HepG2 (cell line): Measurements from ENCODE around the gene LTA4H. TPM values are rescaled to one million over a fixed set of nuclear protein-coding genes. Genes with fewer than 3 reads are reported as not detected.

Source experiments
- ARID2 ChIP-seq: sonication (generic); formaldehyde crosslinking; IDR thresholded peaks from 2 replicates; pipeline ENCODE4 v1.8.1; 2022; ENCODE audit warnings: mild to moderate bottlenecking, missing genetic modification reagents, borderline replicate concordance
- CEBPG ChIP-seq: IDR thresholded peaks from 2 replicates; pipeline ENCODE4 v1.6.1; 2016
- HNF4A ChIP-seq: sonication (generic); formaldehyde crosslinking; IDR thresholded peaks from 2 replicates; pipeline ENCODE4 v1.4.0; 2020; ENCODE audit warnings: missing genetic modification reagents
- NR1H2 ChIP-seq: sonication (generic); formaldehyde crosslinking; IDR thresholded peaks from 2 replicates; pipeline ENCODE4 v1.8.1; 2022; ENCODE audit warnings: low read depth, missing genetic modification reagents, borderline replicate concordance
- SIX1 ChIP-seq: sonication (generic); formaldehyde crosslinking; IDR thresholded peaks from 2 replicates; pipeline ENCODE4 v1.4.0; 2020; ENCODE audit warnings: missing genetic modification reagents, borderline replicate concordance
- SNRNP70 ChIP-seq: fragments of 200-400 bp; formaldehyde crosslinking; IDR thresholded peaks from 2 replicates; pipeline ENCODE4 v1.6.1; 2017; ENCODE audit warnings: mild to moderate bottlenecking, low read depth, low read length, moderate library complexity
- SP2 ChIP-seq: sonication (generic); formaldehyde crosslinking; IDR thresholded peaks from 2 replicates; pipeline ENCODE4 v1.5.1; 2020; ENCODE audit warnings: mild to moderate bottlenecking, missing genetic modification reagents
- TEAD3 ChIP-seq: optimal IDR thresholded peaks from 2 replicates; pipeline ENCODE3; 2016; ENCODE audit warnings: borderline replicate concordance
- ZMYM4 ChIP-seq: sonication (generic); formaldehyde crosslinking; IDR thresholded peaks from 2 replicates; pipeline ENCODE4 v1.8.1; 2023; ENCODE audit warnings: mild to moderate bottlenecking, missing genetic modification reagents
- ZNF589 ChIP-seq: sonication (generic); formaldehyde crosslinking; conservative IDR thresholded peaks from 2 replicates; pipeline ENCODE4 v1.8.0; 2022; ENCODE audit warnings: mild to moderate bottlenecking, moderate library complexity, missing genetic modification reagents
- ZNF614 ChIP-seq: IDR thresholded peaks from 2 replicates; pipeline ENCODE4 v1.6.1; 2018; ENCODE audit warnings: missing biosample characterization, missing genetic modification reagents, inconsistent platforms, borderline replicate concordance
- polyA plus RNA-seq, 8 experiments: library from polyadenylated mRNA; depleted of rRNA in 3 of 8; stranded (reverse) in 7 of 8; unstranded in 1 of 8; fragments of >200 nt; fragmentation: Illumina TruSeq in 4 of 8; extraction: Trizol in 4 of 8; gene quantifications; 2 replicates each; pipeline versions ENCODE4 v1.2.1 to v1.2.3, GENCODE V29; 2011 to 2016; ENCODE audit warnings: low read depth in 4 of 8, missing spikeins in 1 of 8, mixed read lengths in 1 of 8; ENCODE audit not compliant: insufficient read depth in 1 of 8
- total RNA-seq, 5 experiments: library from RNA; depleted of rRNA; stranded (reverse); fragments of >200 nt; fragmentation: Illumina TruSeq; extraction: Trizol; gene quantifications; 2 replicates each; pipeline ENCODE4 v1.2.3, GENCODE V29; 2016; ENCODE audit warnings: low read depth in 1 of 5
- TF ChIP-seq, protein P1 (sequence below): sonication (generic); formaldehyde crosslinking; conservative IDR thresholded peaks from 2 replicates; pipeline ENCODE4 v1.4.0; 2020; ENCODE audit warnings: mild to moderate bottlenecking, missing genetic modification reagents, moderate library complexity
- TF ChIP-seq, protein P2 (sequence below): IDR thresholded peaks from 2 replicates; pipeline ENCODE4 v1.6.1; 2016; ENCODE audit warnings: mild to moderate bottlenecking
- TF ChIP-seq, protein P3 (sequence below): sonication (generic); formaldehyde crosslinking; IDR thresholded peaks from 2 replicates; pipeline ENCODE4 v1.4.0; 2020; ENCODE audit warnings: missing genetic modification reagents, mild to moderate bottlenecking, borderline replicate concordance
- TF ChIP-seq, protein P4 (sequence below): sonication (generic); formaldehyde crosslinking; conservative IDR thresholded peaks from 2 replicates; pipeline ENCODE4 v1.8.1; 2023; ENCODE audit warnings: missing genetic modification reagents
- TF ChIP-seq, protein P5 (sequence below): fragments of 450-650 bp; IDR thresholded peaks from 2 replicates; pipeline ENCODE4 v1.6.1; 2017
- TF ChIP-seq, protein P6 (sequence below): sonication (generic); formaldehyde crosslinking; IDR thresholded peaks from 2 replicates; pipeline ENCODE4 v1.5.1; 2020; ENCODE audit warnings: mild to moderate bottlenecking, missing genetic modification reagents

The LTA4H gene
- total and polyA plus RNA-seq, 2 of the 13 experiments (the other 11 are each of a cell fraction or from before 2014, with no cell fraction given): 87.5 to 90.4 TPM

DNA sequence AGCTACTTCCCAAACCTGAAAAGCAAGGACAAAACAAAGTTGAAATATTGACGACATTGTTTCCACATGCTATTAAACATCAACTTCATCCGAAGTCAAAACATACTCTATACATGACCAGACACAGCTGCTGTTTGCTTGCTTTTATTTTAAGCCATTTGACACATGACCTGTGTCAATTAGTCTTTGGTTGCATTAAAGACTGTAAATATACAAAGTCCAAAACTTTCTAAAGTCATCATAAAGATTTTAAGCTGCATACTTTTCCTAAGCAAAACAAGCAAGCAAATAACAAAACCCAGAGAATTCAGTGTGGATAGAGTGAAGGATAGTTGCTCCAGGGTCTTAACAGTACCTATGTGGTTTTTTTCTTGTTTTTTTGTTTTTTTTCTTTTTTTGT lies 61.0 kb downstream of the LTA4H start (continued):
- TF ChIP-seq, protein P1, sequence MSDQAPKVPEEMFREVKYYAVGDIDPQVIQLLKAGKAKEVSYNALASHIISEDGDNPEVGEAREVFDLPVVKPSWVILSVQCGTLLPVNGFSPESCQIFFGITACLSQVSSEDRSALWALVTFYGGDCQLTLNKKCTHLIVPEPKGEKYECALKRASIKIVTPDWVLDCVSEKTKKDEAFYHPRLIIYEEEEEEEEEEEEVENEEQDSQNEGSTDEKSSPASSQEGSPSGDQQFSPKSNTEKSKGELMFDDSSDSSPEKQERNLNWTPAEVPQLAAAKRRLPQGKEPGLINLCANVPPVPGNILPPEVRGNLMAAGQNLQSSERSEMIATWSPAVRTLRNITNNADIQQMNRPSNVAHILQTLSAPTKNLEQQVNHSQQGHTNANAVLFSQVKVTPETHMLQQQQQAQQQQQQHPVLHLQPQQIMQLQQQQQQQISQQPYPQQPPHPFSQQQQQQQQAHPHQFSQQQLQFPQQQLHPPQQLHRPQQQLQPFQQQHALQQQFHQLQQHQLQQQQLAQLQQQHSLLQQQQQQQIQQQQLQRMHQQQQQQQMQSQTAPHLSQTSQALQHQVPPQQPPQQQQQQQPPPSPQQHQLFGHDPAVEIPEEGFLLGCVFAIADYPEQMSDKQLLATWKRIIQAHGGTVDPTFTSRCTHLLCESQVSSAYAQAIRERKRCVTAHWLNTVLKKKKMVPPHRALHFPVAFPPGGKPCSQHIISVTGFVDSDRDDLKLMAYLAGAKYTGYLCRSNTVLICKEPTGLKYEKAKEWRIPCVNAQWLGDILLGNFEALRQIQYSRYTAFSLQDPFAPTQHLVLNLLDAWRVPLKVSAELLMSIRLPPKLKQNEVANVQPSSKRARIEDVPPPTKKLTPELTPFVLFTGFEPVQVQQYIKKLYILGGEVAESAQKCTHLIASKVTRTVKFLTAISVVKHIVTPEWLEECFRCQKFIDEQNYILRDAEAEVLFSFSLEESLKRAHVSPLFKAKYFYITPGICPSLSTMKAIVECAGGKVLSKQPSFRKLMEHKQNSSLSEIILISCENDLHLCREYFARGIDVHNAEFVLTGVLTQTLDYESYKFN (CRISPR knock-in tag): peak; percentile 99
- no peak for TF ChIP-seq SP2 (CRISPR knock-in tag)
- peak; percentile 86 for TF ChIP-seq ZNF614 (CRISPR knock-in tag)
- peak; percentile 75 for TF ChIP-seq CEBPG (CRISPR knock-in tag)
- TF ChIP-seq, protein P2, sequence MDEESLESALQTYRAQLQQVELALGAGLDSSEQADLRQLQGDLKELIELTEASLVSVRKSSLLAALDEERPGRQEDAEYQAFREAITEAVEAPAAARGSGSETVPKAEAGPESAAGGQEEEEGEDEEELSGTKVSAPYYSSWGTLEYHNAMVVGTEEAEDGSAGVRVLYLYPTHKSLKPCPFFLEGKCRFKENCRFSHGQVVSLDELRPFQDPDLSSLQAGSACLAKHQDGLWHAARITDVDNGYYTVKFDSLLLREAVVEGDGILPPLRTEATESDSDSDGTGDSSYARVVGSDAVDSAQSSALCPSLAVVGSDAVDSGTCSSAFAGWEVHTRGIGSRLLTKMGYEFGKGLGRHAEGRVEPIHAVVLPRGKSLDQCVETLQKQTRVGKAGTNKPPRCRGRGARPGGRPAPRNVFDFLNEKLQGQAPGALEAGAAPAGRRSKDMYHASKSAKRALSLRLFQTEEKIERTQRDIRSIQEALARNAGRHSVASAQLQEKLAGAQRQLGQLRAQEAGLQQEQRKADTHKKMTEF (CRISPR knock-in tag): peak; percentile 95
- TF ChIP-seq, protein P3, sequence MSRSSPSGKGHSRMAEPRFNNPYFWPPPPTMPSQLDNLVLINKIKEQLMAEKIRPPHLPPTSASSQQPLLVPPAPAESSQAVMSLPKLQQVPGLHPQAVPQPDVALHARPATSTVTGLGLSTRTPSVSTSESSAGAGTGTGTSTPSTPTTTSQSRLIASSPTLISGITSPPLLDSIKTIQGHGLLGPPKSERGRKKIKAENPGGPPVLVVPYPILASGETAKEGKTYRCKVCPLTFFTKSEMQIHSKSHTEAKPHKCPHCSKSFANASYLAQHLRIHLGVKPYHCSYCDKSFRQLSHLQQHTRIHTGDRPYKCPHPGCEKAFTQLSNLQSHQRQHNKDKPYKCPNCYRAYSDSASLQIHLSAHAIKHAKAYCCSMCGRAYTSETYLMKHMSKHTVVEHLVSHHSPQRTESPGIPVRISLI (CRISPR knock-in tag): peak; percentile 77; the same call in 1 of the 2 replicates
- TF ChIP-seq ZNF589 (CRISPR knock-in tag): no peak
- TF ChIP-seq, protein P4, sequence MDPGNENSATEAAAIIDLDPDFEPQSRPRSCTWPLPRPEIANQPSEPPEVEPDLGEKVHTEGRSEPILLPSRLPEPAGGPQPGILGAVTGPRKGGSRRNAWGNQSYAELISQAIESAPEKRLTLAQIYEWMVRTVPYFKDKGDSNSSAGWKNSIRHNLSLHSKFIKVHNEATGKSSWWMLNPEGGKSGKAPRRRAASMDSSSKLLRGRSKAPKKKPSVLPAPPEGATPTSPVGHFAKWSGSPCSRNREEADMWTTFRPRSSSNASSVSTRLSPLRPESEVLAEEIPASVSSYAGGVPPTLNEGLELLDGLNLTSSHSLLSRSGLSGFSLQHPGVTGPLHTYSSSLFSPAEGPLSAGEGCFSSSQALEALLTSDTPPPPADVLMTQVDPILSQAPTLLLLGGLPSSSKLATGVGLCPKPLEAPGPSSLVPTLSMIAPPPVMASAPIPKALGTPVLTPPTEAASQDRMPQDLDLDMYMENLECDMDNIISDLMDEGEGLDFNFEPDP: no peak
- peak; percentile 84; the same call in 1 of the 2 replicates for TF ChIP-seq SIX1
- TF ChIP-seq, protein P5, sequence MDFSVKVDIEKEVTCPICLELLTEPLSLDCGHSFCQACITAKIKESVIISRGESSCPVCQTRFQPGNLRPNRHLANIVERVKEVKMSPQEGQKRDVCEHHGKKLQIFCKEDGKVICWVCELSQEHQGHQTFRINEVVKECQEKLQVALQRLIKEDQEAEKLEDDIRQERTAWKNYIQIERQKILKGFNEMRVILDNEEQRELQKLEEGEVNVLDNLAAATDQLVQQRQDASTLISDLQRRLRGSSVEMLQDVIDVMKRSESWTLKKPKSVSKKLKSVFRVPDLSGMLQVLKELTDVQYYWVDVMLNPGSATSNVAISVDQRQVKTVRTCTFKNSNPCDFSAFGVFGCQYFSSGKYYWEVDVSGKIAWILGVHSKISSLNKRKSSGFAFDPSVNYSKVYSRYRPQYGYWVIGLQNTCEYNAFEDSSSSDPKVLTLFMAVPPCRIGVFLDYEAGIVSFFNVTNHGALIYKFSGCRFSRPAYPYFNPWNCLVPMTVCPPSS: no peak
- TF ChIP-seq ZMYM4 (CRISPR knock-in tag): 0 out of 2 replicates have a peak, but pooled peaks have one; percentile 28
- TF ChIP-seq, protein P6, sequence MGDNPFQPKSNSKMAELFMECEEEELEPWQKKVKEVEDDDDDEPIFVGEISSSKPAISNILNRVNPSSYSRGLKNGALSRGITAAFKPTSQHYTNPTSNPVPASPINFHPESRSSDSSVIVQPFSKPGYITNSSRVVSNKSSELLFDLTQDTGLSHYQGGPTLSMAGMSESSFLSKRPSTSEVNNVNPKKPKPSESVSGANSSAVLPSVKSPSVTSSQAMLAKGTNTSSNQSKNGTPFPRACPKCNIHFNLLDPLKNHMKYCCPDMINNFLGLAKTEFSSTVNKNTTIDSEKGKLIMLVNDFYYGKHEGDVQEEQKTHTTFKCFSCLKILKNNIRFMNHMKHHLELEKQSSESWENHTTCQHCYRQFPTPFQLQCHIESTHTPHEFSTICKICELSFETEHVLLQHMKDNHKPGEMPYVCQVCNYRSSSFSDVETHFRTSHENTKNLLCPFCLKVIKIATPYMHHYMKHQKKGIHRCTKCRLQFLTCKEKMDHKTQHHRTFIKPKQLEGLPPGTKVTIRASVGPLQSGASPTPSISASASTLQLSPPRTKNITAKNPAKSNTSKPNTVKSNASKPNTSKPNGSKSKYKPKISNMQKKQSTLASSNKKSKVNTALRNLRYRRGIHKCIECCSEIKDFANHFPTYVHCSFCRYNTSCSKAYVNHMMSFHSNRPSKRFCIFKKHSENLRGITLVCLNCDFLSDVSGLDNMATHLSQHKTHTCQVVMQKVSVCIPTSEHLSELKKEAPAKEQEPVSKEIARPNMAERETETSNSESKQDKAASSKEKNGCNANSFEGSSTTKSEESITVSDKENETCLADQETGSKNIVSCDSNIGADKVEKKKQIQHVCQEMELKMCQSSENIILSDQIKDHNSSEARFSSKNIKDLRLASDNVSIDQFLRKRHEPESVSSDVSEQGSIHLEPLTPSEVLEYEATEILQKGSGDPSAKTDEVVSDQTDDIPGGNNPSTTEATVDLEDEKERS (CRISPR knock-in tag): no peak
- no peak for TF ChIP-seq ARID2 (CRISPR knock-in tag)
- TF ChIP-seq TEAD3 (CRISPR knock-in tag): peak; percentile 80
- TF ChIP-seq NR1H2: no peak
- peak; percentile 97 for TF ChIP-seq HNF4A (CRISPR knock-in tag)
- no peak for TF ChIP-seq SNRNP70
